Activated T-helper 1 cell treated with anti-CD3 and anti-CD28 coated beads, Interleukin-12 subunit alpha, Interleukin-12 subunit beta, Interleukin-2, Interleukin-4 antibody, amounts not matched to agents 30 ng/mL and 10 ng/mL and 1 ng/mL, durations not matched to agents 14 hours and 24 hours and 36 hours (primary cell): Measurements from ENCODE around the gene NPAS4. TPM values are rescaled to one million over a fixed set of nuclear protein-coding genes. Genes with fewer than 3 reads are reported as not detected.
"Not testable (repeated sequence)": the region's sequence is repeated elsewhere in the genome, so short reads cannot be mapped to it uniquely, and the experiment has no call there.

Experiments used
- DNase-seq: peaks from one replicate; pipeline ENCODE4 v3.0.0; 2021; ENCODE audit warnings: low spot score
- H3K27ac Mint-ChIP-seq: one replicate; pipeline ENCODE4 v1.8.0; 2021; ENCODE audit warnings: mild to moderate bottlenecking, mixed read lengths
- H3K27me3 Mint-ChIP-seq: one replicate; pipeline ENCODE4 v1.8.0; 2022; ENCODE audit warnings: mild to moderate bottlenecking, moderate library complexity, mixed read lengths; ENCODE audit not compliant: insufficient read depth
- H3K36me3 Mint-ChIP-seq: one replicate; pipeline ENCODE4 v1.8.0; 2021; ENCODE audit warnings: low read depth, mixed read lengths
- H3K4me1 Mint-ChIP-seq: one replicate; pipeline ENCODE4 v1.8.0; 2021; ENCODE audit warnings: low read depth, mixed read lengths
- H3K4me3 Mint-ChIP-seq: one replicate; pipeline ENCODE4 v1.8.0; 2021; ENCODE audit warnings: mild to moderate bottlenecking, moderate library complexity, mixed read lengths
- H3K9me3 Mint-ChIP-seq: one replicate; pipeline ENCODE4 v1.8.0; 2021; ENCODE audit warnings: mixed read lengths
- intact Hi-C: fragments of 100-400 bp; cut with micrococcal nuclease; formaldehyde crosslinking; loops from one replicate; pipeline ENCODE4 v1.15.1; 2024
- total RNA-seq: library from RNA; stranded (reverse); gene quantifications from 2 replicates; pipeline ENCODE4 v1.2.3, GENCODE V29; 2022

Gene NPAS4
- total RNA-seq, 1 donor from 2014 or later: not detected

GRCh38 chr11:66421492-66422205 is 814 bp downstream of the NPAS4 start:
- Mint-ChIP-seq H3K27ac (peak overlapping the region; percentile 53), H3K36me3 (no peaks in the 10 kb centered on the region), H3K4me3 (no peak overlapping the region), H3K9me3 (peaks cover 5% of the 10 kb centered on the region), H3K4me1 (peaks cover 28% of the 10 kb centered on the region), H3K27me3 (peaks cover 21% of the 10 kb centered on the region)
- intact Hi-C loops: loop anchor here (1.0 kb wide), 1 partner anchor 132 kb away; the partner anchor contains the start of gene YIF1A
- DNase-seq: peak; percentile 83

DNA sequence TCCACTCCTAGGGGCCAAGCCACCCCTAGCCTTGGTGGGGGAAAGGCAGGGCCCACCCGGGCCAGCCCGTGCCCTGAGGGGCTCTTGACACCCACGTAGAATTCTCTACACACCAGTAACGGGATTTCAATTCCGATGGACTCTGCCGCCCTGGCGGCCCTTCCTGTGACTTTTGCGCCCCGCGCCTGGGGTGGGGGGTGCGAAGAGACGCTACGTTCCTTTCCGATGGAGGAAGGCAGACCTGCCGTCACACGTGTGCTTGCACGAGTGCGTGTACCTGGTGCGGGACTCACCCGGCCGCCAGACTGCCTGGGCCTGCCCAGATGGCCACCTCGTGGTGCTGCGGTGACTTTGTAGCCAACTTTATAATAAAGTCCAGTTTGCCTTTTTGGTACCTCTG is 5.5 kb downstream of the NPAS4 start:
- intact Hi-C loops: no loop called here
- H3K36me3 Mint-ChIP-seq: no peaks in the 10 kb centered on the region
- DNase-seq: no peak
- H3K27ac Mint-ChIP-seq: no peak overlapping the region
- H3K27me3 Mint-ChIP-seq: peaks cover 4% of the 10 kb centered on the region
- peaks cover 7% of the 10 kb centered on the region for H3K4me1 Mint-ChIP-seq
- no peak overlapping the region for H3K4me3 Mint-ChIP-seq
- no peaks in the 10 kb centered on the region for H3K9me3 Mint-ChIP-seq

DNA sequence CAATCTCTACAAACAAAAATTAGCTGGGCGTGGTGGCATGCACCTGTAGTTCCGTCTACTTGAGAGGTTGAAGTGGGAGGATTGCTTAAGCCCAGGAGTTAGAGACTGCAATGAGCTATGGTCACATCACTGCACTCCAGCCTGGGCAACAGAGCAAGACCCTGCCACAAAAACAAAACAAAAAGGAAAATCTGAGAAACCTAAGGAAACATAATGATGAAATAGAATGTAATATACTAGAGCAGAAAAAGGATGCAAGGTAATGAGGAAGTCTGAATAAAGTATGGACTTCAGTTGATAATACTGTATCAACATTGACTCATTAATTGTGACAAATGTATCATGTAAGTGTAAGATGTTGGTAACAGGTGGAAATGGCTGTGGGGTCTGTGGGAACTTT is 8.1 kb downstream of the NPAS4 start:
- Mint-ChIP-seq H3K36me3 (peaks cover 2% of the 10 kb centered on the region), H3K27ac (no peak overlapping the region), H3K4me1 (peaks cover 7% of the 10 kb centered on the region), H3K27me3 (no peaks in the 10 kb centered on the region), H3K4me3 (no peak overlapping the region), H3K9me3 (no peaks in the 10 kb centered on the region)
- DNase-seq: no peak
- intact Hi-C loops: no loop called here

DNA sequence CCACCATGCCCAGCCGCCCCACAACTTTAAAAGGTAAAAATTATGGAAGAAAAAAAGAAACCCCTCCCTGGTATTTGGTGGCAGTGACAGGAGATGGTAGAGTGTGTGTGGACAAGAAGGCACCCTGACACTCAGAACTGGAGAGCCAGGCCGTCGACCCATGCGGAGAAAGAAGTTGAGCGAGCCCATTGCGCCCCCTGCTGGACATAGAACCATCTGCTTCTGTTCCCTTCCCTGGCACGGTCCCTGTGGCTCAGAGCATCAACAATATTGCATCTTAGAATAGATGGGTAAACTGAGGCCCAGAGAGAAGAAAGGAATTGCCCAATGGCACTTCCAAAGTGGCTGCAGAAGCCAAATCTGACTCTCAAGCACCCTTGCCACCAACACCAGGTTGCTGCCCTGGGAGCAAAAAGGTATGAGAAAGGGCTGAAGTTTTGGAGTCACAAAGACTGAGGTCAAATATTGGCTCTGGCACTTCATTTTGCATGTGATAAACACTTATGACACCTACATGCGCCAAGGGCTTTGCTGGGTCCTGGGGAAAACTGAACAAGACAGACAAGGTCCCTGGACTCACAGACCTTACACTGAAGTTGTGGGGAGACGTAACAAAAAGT is 9.3 kb downstream of the NPAS4 start:
- Mint-ChIP-seq H3K27ac (no peak overlapping the region), H3K36me3 (peaks cover 5% of the 10 kb centered on the region), H3K4me3 (no peak overlapping the region), H3K27me3 (no peaks in the 10 kb centered on the region), H3K9me3 (no peaks in the 10 kb centered on the region), H3K4me1 (peaks cover 7% of the 10 kb centered on the region)
- peak; percentile 49 for DNase-seq
- intact Hi-C loops: loop anchor here (1.0 kb wide), 5 partner anchors 9 to 248 kb away; no protein-coding TSS in a partner anchor

GRCh38 chr11:66431287-66431686 is 10.5 kb downstream of the NPAS4 start:
- H3K4me3 Mint-ChIP-seq, H3K9me3 Mint-ChIP-seq, H3K27ac Mint-ChIP-seq, DNase-seq, intact Hi-C loops, H3K4me1 Mint-ChIP-seq, H3K36me3 Mint-ChIP-seq, H3K27me3 Mint-ChIP-seq: not testable (repeated sequence)

GRCh38 chr11:66431871-66432329 is 11.1 kb downstream of the NPAS4 start:
- H3K27me3 Mint-ChIP-seq, H3K9me3 Mint-ChIP-seq, intact Hi-C loops, H3K27ac Mint-ChIP-seq, H3K4me3 Mint-ChIP-seq, DNase-seq, H3K4me1 Mint-ChIP-seq: not testable (repeated sequence)
- peaks cover 16% of the 10 kb centered on the region for H3K36me3 Mint-ChIP-seq

- Mint-ChIP-seq H3K27me3 (no peaks in the 10 kb centered on the region), H3K4me1 (peaks cover 12% of the 10 kb centered on the region), H3K9me3 (no peaks in the 10 kb centered on the region), H3K36me3 (peaks cover 19% of the 10 kb centered on the region), H3K27ac (no peak overlapping the region), H3K4me3 (no peak overlapping the region)
- intact Hi-C loops: no loop called here
- no peak for DNase-seq
Observed at GRCh38 chr11:66432597-66432996, 11.8 kb downstream of the NPAS4 start.

- H3K4me1 Mint-ChIP-seq: peaks cover 17% of the 10 kb centered on the region
- DNase-seq: no peak
- H3K9me3 Mint-ChIP-seq: peaks cover 1% of the 10 kb centered on the region
- peak overlapping the region; percentile 87 for H3K4me3 Mint-ChIP-seq
- intact Hi-C loops: loop anchor here (2.0 kb wide), 2 partner anchors 125 to 169 kb away; partner anchors contain the start of gene RAB1B
- H3K36me3 Mint-ChIP-seq: peaks cover 17% of the 10 kb centered on the region
- H3K27me3 Mint-ChIP-seq: no peaks in the 10 kb centered on the region
- H3K27ac Mint-ChIP-seq: peak overlapping the region; percentile 95
Observed at GRCh38 chr11:66437979-66438503, 17.2 kb downstream of the NPAS4 start.

- peaks cover 18% of the 10 kb centered on the region for H3K36me3 Mint-ChIP-seq
- intact Hi-C loops: loop anchor here (1.0 to 2.0 kb wide), 9 partner anchors 8 to 240 kb away; partner anchors contain the start of genes CCDC87, CCS, DPP3 and PELI3
- peak within 1 kb of the TSS; percentile 95 for H3K27ac Mint-ChIP-seq
- H3K4me1 Mint-ChIP-seq: peaks cover 17% of the 10 kb centered on the region
- no peaks in the 10 kb centered on the region for H3K27me3 Mint-ChIP-seq
- peak within 1 kb of the TSS; percentile 87 for H3K4me3 Mint-ChIP-seq
- H3K9me3 Mint-ChIP-seq: peaks cover 9% of the 10 kb centered on the region
- DNase-seq: peak; percentile 83
Observed at GRCh38 chr11:66438504-66439466, 17.9 kb downstream of the NPAS4 start, which contains the start of gene MRPL11. MRPL11 (minus strand) TSS chr11:66438848; CDS start chr11:66438754, 94 bp downstream.

DNA sequence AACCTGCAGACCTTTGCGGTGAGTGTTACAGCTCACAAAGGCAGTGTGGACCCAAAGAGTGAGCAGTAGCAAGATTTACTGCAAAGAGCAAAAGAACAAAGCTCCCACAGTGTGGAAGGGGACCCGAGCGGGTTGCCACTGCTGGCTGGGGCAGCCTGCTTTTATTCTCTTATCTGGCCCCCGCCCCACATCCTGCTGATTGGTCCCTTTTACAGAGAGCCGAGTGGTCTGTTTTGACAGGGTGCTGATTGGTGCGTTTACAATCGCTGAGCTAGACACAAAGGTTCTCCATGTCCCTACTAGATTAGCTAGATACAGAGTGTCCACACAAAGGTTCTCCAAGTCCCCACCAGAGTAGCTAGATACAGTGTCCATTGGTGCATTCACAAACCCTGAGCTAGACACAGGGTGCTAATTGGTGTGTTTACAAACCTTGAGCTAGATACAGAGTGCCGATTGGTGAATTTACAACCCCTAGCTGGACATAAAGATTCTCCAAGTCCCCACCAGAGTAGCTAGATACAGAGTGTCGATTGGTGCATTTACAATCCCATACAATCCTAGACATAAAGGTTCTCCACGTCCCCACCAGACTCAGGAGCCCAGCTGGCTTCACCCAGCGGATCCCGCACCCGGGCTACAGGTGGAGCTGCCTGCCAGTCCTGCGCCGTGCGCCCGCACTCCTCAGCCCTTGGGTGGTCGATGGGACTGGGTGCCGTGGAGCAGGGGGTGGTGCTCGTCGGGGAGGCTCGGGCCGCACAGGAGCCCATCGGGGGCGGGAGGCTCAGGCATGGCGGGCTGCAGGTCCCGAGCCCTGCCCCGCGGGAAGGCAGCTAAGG is 19.5 kb downstream of the NPAS4 start:
- H3K27me3 Mint-ChIP-seq, H3K4me3 Mint-ChIP-seq, DNase-seq, H3K27ac Mint-ChIP-seq, intact Hi-C loops: not testable (repeated sequence)
- H3K4me1 Mint-ChIP-seq: peaks cover 17% of the 10 kb centered on the region
- peaks cover 11% of the 10 kb centered on the region for H3K9me3 Mint-ChIP-seq
- H3K36me3 Mint-ChIP-seq: peaks cover 13% of the 10 kb centered on the region

- DNase-seq, H3K27me3 Mint-ChIP-seq, H3K27ac Mint-ChIP-seq, intact Hi-C loops, H3K4me3 Mint-ChIP-seq: not testable (repeated sequence)
- Mint-ChIP-seq H3K36me3 (peaks cover 12% of the 10 kb centered on the region), H3K9me3 (peaks cover 11% of the 10 kb centered on the region), H3K4me1 (peaks cover 17% of the 10 kb centered on the region)
Observed at GRCh38 chr11:66440940-66441282, 20.1 kb downstream of the NPAS4 start.

DNA sequence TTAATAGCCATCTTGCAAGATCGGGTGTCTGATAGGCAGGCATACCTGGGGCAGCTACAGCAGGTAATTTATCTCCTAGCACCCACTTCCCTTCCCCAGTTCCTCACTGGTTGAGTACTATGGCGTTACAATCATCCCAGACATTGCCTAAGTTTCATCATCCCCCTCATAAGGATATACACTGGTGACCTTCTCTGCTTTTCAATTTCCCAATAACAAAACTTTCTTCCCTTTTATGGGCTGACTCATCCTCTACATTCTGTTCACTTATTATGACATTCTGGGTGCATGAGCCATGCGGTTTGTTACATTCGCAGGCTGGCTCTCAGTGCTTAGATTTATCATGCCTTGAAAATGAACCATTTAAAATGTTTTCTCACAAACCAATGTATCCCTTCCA is 22.8 kb downstream of the NPAS4 start:
- H3K36me3 Mint-ChIP-seq: peaks cover 1% of the 10 kb centered on the region
- H3K4me3 Mint-ChIP-seq: no peak overlapping the region
- no peak for DNase-seq
- intact Hi-C loops: no loop called here
- H3K27me3 Mint-ChIP-seq: peaks cover 6% of the 10 kb centered on the region
- H3K4me1 Mint-ChIP-seq: peaks cover 4% of the 10 kb centered on the region
- H3K27ac Mint-ChIP-seq: no peak overlapping the region
- H3K9me3 Mint-ChIP-seq: peaks cover 11% of the 10 kb centered on the region
